A673 (cell line): ENCODE measurements around the gene FNBP1L. TPM values are rescaled to one million over a fixed set of nuclear protein-coding genes. Genes with fewer than 3 reads are reported as not detected.

Experiments
- BruUV-seq: library from RNA; stranded (reverse); fragments of 400-500 nt; replicated peaks from 2 replicates; lab custom pipeline; 2021; lab: Mats Ljungman, UMichigan
- CTCF ChIA-PET: fragments of 300-600 bp; sonication (Branson Sonifier 250); formaldehyde crosslinking; loops from one replicate; lab custom pipeline; 2022; ENCODE audit warnings: antibody characterized with exemption; lab: Charles Lee
- POLR2A ChIA-PET: fragments of 300-600 bp; sonication (Branson Sonifier 250); formaldehyde crosslinking; loops from one replicate; lab custom pipeline; 2022; ENCODE audit warnings: antibody characterized with exemption; ENCODE audit not compliant: low non-redundant PET; lab: Charles Lee
- DNase-seq: peaks from one replicate; pipeline ENCODE4 v3.0.0-alpha.2; 2015; ENCODE audit warnings: low spot score
- H3K27ac ChIP-seq: fragments of 200-600 bp; sonication (generic); 2 replicates; pipeline ENCODE4 v1.5.1; 2016; ENCODE audit warnings: mixed run types, low read depth, mild to moderate bottlenecking, mixed read lengths, antibody characterized with exemption, low read length; ENCODE audit not compliant: poor library complexity, severe bottlenecking
- H3K27me3 ChIP-seq: fragments of 200-600 bp; sonication (generic); replicated peaks from 2 replicates; pipeline ENCODE4 v1.6.1; 2017; ENCODE audit warnings: mixed run types, low read depth, mild to moderate bottlenecking, mixed read lengths, antibody characterized with exemption, low read length; ENCODE audit not compliant: insufficient read depth, poor library complexity
- H3K36me3 ChIP-seq: fragments of 200-600 bp; sonication (generic); 2 replicates; pipeline ENCODE4 v1.6.1; 2016; ENCODE audit warnings: mixed run types, mild to moderate bottlenecking, mixed read lengths, antibody characterized with exemption, low read length; ENCODE audit not compliant: insufficient read depth, poor library complexity, severe bottlenecking
- H3K4me1 ChIP-seq: fragments of 200-600 bp; sonication (generic); 2 replicates; pipeline ENCODE4 v1.6.1; 2017; ENCODE audit warnings: mixed run types, mild to moderate bottlenecking, mixed read lengths, antibody characterized with exemption, low read length; ENCODE audit not compliant: insufficient read depth, poor library complexity, severe bottlenecking
- H3K4me3 ChIP-seq: fragments of 200-600 bp; sonication (generic); 2 replicates; pipeline ENCODE4 v1.5.1; 2016; ENCODE audit warnings: low read depth, mixed run types, mild to moderate bottlenecking, mixed read lengths, low read length; ENCODE audit not compliant: poor library complexity, severe bottlenecking
- H3K9me3 ChIP-seq: fragments of 200-600 bp; sonication (generic); 2 replicates; pipeline ENCODE4 v1.6.1; 2016; ENCODE audit warnings: mixed run types, low read depth, mild to moderate bottlenecking, mixed read lengths, antibody characterized with exemption, low read length; ENCODE audit not compliant: poor library complexity, severe bottlenecking
- CTCF ChIP-seq: fragments of 300-800, 200-600 bp; sonication (generic); conservative IDR thresholded peaks from 2 replicates; pipeline ENCODE4 v1.5.1; 2017; ENCODE audit warnings: low read depth, mild to moderate bottlenecking, antibody characterized with exemption, low read length, moderate library complexity, mixed read lengths
- EZH2 ChIP-seq: fragments of 200-600 bp; sonication (generic); IDR thresholded peaks from 2 replicates; pipeline ENCODE4 v1.6.1; 2017; ENCODE audit warnings: borderline replicate concordance, low read depth, mild to moderate bottlenecking, mixed read lengths, antibody characterized with exemption, low read length; ENCODE audit not compliant: poor library complexity, severe bottlenecking
- intact Hi-C: fragments of 100-400 bp; cut with micrococcal nuclease; formaldehyde crosslinking; loops from one replicate; pipeline ENCODE4 v1.10.0; 2022; ENCODE audit not compliant: unreplicated experiment
- total RNA-seq: library from RNA; stranded (reverse); gene quantifications from 2 replicates; pipeline ENCODE4 v1.2.3, GENCODE V29; 2021

The FNBP1L gene
- total RNA-seq, 1 experiment from 2014 or later: 39.6 TPM

- intact Hi-C loops: no loop called here
- no peaks in the 10 kb centered on the region for H3K27me3 ChIP-seq
- H3K4me3 ChIP-seq: no peak overlapping the region
- DNase-seq: no peak
- BruUV-seq: no TSS peak
- POLR2A ChIA-PET: no interaction called here
- CTCF ChIA-PET: no interaction called here
- H3K4me1 ChIP-seq: no peaks in the 10 kb centered on the region
- H3K36me3 ChIP-seq: no peaks in the 10 kb centered on the region
- TF ChIP-seq CTCF: no peak
- no peak for TF ChIP-seq EZH2
- no peaks in the 10 kb centered on the region for H3K9me3 ChIP-seq
- no peak overlapping the region for H3K27ac ChIP-seq
These were observed 150.5 kb downstream of the FNBP1L start for GRCh38 chr1:93598396-93598795.

GRCh38 chr1:93598861-93599439, 151.0 kb downstream of the FNBP1L start:
- CTCF ChIA-PET: no interaction called here

GRCh38 chr1:93599479-93599878, 151.6 kb downstream of the FNBP1L start:
- no TSS peak for BruUV-seq
- ChIA-PET POLR2A (no interaction called here), CTCF (no interaction called here)
- Histone ChIP-seq H3K27ac (no peak overlapping the region), H3K4me1 (no peaks in the 10 kb centered on the region), H3K36me3 (no peaks in the 10 kb centered on the region), H3K9me3 (no peaks in the 10 kb centered on the region), H3K27me3 (no peaks in the 10 kb centered on the region), H3K4me3 (no peak overlapping the region)
- no peak for DNase-seq
- intact Hi-C loops: no loop called here
- TF ChIP-seq CTCF (no peak), EZH2 (no peak)

More at GRCh38 chr1:93598861-93599439, 151.0 kb downstream of the FNBP1L start:
- Histone ChIP-seq H3K9me3 (no peaks in the 10 kb centered on the region), H3K27ac (no peak overlapping the region), H3K36me3 (no peaks in the 10 kb centered on the region), H3K4me1 (no peaks in the 10 kb centered on the region), H3K4me3 (no peak overlapping the region), H3K27me3 (no peaks in the 10 kb centered on the region)
- no TSS peak for BruUV-seq
- POLR2A ChIA-PET: no interaction called here
- TF ChIP-seq CTCF: no peak
- TF ChIP-seq EZH2: no peak
- no peak for DNase-seq
- intact Hi-C loops: no loop called here
